GM20000 (cell line): ENCODE data around the gene TWIST2.

Source experiments
- DNase-seq: peaks from one replicate; pipeline ENCODE4 v3.0.0; 2012; ENCODE audit warnings: low spot score
- TF ChIP-seq, protein P1 (sequence below): IDR thresholded peaks from 2 replicates; pipeline ENCODE4 v1.5.1; 2012; ENCODE audit warnings: mild to moderate bottlenecking, control low read depth; ENCODE audit errors: extremely low read depth, missing control alignments

The TWIST2 gene

DNA sequence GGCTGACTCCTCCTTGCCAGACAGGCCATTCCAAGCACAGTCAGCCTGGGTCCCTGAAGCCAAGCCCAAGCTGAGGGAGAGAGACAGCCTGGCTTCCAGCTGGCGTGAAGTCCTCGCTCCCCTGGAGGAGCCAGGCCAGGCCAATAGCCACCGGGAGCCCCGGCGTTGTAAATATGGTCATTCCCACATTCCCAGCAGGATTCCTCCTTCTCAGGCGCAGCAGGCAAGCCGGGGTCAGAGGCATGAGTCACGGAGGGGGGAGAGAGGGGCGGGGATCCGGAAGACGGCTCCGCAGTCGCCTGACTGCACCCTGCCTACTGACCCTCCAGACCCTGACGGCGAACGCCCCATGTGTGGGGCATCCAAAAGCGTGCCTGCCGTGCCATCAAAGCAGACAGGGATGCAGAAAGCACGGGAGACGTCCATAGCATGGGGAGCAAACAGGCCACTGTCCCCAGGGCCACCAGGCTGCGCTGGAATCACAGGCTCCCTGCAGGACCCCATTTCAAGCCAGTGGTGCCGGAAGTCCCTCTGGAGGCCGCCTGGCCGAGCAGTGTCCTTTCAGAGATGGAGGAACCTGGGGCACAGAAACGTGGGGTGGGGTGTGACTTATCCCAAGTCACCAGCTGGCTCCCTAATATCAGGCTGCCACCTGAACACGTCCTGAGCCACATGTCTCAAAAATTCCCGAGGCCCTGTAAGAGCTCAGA, 48.2 kb downstream of the TWIST2 start:
- TF ChIP-seq, protein P1, sequence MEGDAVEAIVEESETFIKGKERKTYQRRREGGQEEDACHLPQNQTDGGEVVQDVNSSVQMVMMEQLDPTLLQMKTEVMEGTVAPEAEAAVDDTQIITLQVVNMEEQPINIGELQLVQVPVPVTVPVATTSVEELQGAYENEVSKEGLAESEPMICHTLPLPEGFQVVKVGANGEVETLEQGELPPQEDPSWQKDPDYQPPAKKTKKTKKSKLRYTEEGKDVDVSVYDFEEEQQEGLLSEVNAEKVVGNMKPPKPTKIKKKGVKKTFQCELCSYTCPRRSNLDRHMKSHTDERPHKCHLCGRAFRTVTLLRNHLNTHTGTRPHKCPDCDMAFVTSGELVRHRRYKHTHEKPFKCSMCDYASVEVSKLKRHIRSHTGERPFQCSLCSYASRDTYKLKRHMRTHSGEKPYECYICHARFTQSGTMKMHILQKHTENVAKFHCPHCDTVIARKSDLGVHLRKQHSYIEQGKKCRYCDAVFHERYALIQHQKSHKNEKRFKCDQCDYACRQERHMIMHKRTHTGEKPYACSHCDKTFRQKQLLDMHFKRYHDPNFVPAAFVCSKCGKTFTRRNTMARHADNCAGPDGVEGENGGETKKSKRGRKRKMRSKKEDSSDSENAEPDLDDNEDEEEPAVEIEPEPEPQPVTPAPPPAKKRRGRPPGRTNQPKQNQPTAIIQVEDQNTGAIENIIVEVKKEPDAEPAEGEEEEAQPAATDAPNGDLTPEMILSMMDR, result no peak
- DNase-seq, result no peak

DNA sequence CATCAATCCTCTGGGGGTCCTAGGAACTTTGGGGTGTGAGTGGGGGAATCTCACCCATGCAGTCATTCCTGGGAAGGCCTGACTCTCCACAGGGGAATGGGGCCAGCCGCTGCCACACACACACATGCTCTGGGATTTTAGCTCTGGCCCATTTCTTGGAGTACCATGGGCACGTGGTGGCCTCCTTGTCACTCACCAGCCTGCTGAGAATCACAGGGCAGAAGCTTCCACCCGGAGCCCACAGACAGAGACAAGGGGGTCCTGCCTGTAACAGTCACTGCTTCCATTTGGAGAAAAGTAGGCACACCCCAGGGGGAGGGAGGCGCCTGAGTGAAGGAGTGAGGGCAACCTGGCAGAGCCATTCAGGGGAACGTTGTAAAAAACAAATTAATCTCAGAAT, 48.8 kb downstream of the TWIST2 start:
- TF ChIP-seq, protein P1, result no peak
- no peak for DNase-seq

DNA sequence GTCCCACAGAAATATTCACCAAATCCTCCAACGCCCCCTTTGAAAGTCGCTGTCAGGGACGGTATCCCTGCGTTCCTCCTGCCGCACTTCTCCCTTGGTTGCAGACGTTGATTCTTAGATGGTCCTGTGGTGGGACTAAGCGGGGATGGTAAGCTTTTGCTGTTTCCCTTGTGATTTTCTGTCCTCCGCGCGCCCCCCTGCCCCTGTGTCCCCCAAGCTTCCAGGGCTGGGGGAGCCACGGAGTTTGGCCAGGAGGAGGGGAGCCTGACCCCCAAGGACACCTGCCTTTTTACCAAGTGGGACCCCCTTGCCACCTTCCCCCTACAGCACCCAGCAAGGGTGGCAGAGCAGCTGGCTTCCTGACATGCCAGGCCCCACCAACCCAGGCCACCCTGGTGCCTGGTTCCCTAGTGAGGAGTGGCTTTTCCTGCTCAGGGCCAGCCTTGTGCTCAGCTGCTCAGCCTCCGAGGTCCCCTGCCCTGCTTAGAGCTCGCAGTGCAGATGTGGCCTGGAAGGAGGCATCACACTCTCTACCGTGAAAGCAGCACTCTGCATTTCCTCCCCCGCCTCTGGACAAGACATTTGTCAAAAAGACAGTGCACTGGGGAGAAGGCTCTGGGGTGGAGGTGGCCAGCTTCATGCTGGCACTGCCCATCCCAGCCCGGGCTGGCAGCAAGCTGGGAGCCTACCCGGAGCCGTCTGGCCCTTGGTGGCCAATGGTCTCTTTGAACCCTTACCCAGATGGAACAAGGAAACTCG, 49.4 kb downstream of the TWIST2 start:
- no peak for DNase-seq

GRCh38 chr2:238897911-238898311, 50.0 kb downstream of the TWIST2 start:
- no peak for DNase-seq
- TF ChIP-seq, protein P1, result no peak

More for the DNA sequence above, 49.4 kb downstream of the TWIST2 start:
- TF ChIP-seq, protein P1, result no peak

GRCh38 chr2:238898534-238899281, 50.8 kb downstream of the TWIST2 start:
- TF ChIP-seq, protein P1, result no peak
- DNase-seq, result no peak

- TF ChIP-seq, protein P1, result no peak
Measured at GRCh38 chr2:238899386-238899785, 51.5 kb downstream of the TWIST2 start.

GRCh38 chr2:238900511-238900910, 52.6 kb downstream of the TWIST2 start:
- DNase-seq, result no peak
- TF ChIP-seq, protein P1, result no peak

More at GRCh38 chr2:238899386-238899785, 51.5 kb downstream of the TWIST2 start:
- no peak for DNase-seq
